C4-2B (cell line): ENCODE data around the gene CAPN7.

ENCODE experiments used
- H3K27ac ChIP-seq: fragments of 450-650 bp; 2 replicates; pipeline ENCODE4 v1.5.1; 2017
- CTCF ChIP-seq: fragments of 450-650 bp; conservative IDR thresholded peaks from 2 replicates; pipeline ENCODE4 v1.5.1; 2017; ENCODE audit warnings: mild to moderate bottlenecking
- ZFX ChIP-seq: fragments of 450-650 bp; IDR thresholded peaks from 2 replicates; pipeline ENCODE4 v1.6.1; 2017

CAPN7 gene

GRCh38 chr3:15291589-15292541, 85.8 kb downstream of the CAPN7 start:
- TF ChIP-seq CTCF (no peak), ZFX (no peak)
- H3K27ac ChIP-seq = no peak overlapping the region

GRCh38 chr3:15292765-15293522, 86.9 kb downstream of the CAPN7 start:
- TF ChIP-seq CTCF = no peak
- TF ChIP-seq ZFX = no peak
- no peak overlapping the region for H3K27ac ChIP-seq

- no peak overlapping the region for H3K27ac ChIP-seq
- TF ChIP-seq CTCF (no peak), ZFX (no peak)
These were observed 88.9 kb downstream of the CAPN7 start for GRCh38 chr3:15294929-15295328.

GRCh38 chr3:15295506-15295905, 89.5 kb downstream of the CAPN7 start:
- no peak for TF ChIP-seq ZFX
- TF ChIP-seq CTCF = no peak
- H3K27ac ChIP-seq = no peak overlapping the region

GRCh38 chr3:15297608-15298350, 91.7 kb downstream of the CAPN7 start:
- no peak overlapping the region for H3K27ac ChIP-seq
- TF ChIP-seq ZFX (no peak), CTCF (no peak)

- TF ChIP-seq ZFX (no peak), CTCF (no peak)
These were observed 92.5 kb downstream of the CAPN7 start for GRCh38 chr3:15298504-15298903.

More at GRCh38 chr3:15298504-15298903, 92.5 kb downstream of the CAPN7 start:
- H3K27ac ChIP-seq = no peak overlapping the region
